Endothelial cell of umbilical vein (primary cell): ENCODE results near the gene B4GALNT4. TPM values are rescaled to one million over a fixed set of nuclear protein-coding genes. Genes with fewer than 3 reads are reported as not detected.

Source experiments
- BruUV-seq: library from RNA; stranded (reverse); fragments of 400-500 nt; replicated peaks from 2 replicates; lab custom pipeline; 2021; lab: Mats Ljungman, UMichigan
- CTCF ChIA-PET: fragments of 300-600, 350-600 bp; sonication (Branson Sonifier 250); formaldehyde crosslinking; loops from one replicate; lab custom pipeline; 2021; ENCODE audit warnings: antibody characterized with exemption, inconsistent platforms; lab: Charles Lee
- POLR2A ChIA-PET: fragments of 300-600, 350-600 bp; sonication (Branson Sonifier 250); formaldehyde crosslinking; loops from one replicate; lab custom pipeline; 2021; ENCODE audit warnings: antibody characterized with exemption, inconsistent platforms; lab: Charles Lee
- DNase-seq: peaks from one replicate; pipeline ENCODE4 v3.0.0-alpha.2; 2011; ENCODE audit warnings: low read depth, low spot score
- FAIRE-seq: peaks from 2 replicates; lab custom pipeline; 2011; peaks lifted over from hg19 to GRCh38; lab: Jason Lieb, UNC
- H2AFZ ChIP-seq: 2 replicates; pipeline ENCODE4 v1.6.0; 2012; ENCODE audit warnings: low read depth, low read length, control low read depth, inconsistent platforms
- H3K27ac ChIP-seq: 2 replicates; pipeline ENCODE4 v1.5.1; 2011; ENCODE audit warnings: low read depth, mild to moderate bottlenecking, control low read depth, low read length, moderate library complexity; ENCODE audit not compliant: insufficient read depth
- H3K27me3 ChIP-seq, 2 experiments: 2 replicates each; pipeline versions ENCODE4 v1.6.0 to v1.6.1; 2011; ENCODE audit warnings: low read length in 2 of 2, mixed read lengths in 1 of 2; ENCODE audit not compliant: control insufficient read depth in 2 of 2, insufficient read depth in 2 of 2
- H3K36me3 ChIP-seq, 2 experiments: 2 replicates in 1 of 2; 3 replicates in 1 of 2; pipeline ENCODE4 v1.5.1; 2011; ENCODE audit warnings: low read length in 2 of 2, mild to moderate bottlenecking in 1 of 2, moderate library complexity in 1 of 2; ENCODE audit not compliant: control insufficient read depth in 2 of 2, insufficient read depth in 2 of 2; ENCODE audit errors: extremely low read depth in 1 of 2
- H3K4me1 ChIP-seq: 3 replicates; pipeline ENCODE4 v1.5.1; 2011; ENCODE audit warnings: mild to moderate bottlenecking, low read length; ENCODE audit not compliant: control insufficient read depth, insufficient read depth; ENCODE audit errors: extremely low read depth
- H3K4me2 ChIP-seq: 2 replicates; pipeline ENCODE4 v1.6.1; 2011; ENCODE audit warnings: low read length, control low read depth, mixed read lengths; ENCODE audit not compliant: insufficient read depth
- H3K4me3 ChIP-seq, 3 experiments: fragments of 200-600 bp in 1 of 3; sonication (generic), shearing (Covaris generic) in 1 of 3; replicated peaks in 1 of 3; 2 replicates each; pipeline ENCODE4 v1.5.1; 2011 to 2016; ENCODE audit warnings: control low read depth in 3 of 3, low read length in 3 of 3, mild to moderate bottlenecking in 2 of 3, inconsistent platforms in 1 of 3, low read depth in 1 of 3, moderate library complexity in 1 of 3; ENCODE audit not compliant: insufficient read depth in 1 of 3
- H3K79me2 ChIP-seq: 2 replicates; pipeline ENCODE4 v1.6.0; 2012; ENCODE audit warnings: low read length, inconsistent platforms; ENCODE audit not compliant: control insufficient read depth, insufficient read depth
- H3K9ac ChIP-seq: replicated peaks from 2 replicates; pipeline ENCODE3; 2011; ENCODE audit warnings: low read length, control low read depth; ENCODE audit not compliant: insufficient read depth; ENCODE audit errors: extremely low read depth
- H3K9me1 ChIP-seq: replicated peaks from 3 replicates; pipeline ENCODE4 v1.6.0; 2011; ENCODE audit warnings: mild to moderate bottlenecking, low read length; ENCODE audit not compliant: control insufficient read depth, insufficient read depth; ENCODE audit errors: extremely low read depth
- H3K9me3 ChIP-seq: replicated peaks from 2 replicates; pipeline ENCODE4 v1.5.1; 2012; ENCODE audit warnings: low read length, inconsistent platforms; ENCODE audit not compliant: control insufficient read depth, insufficient read depth
- H4K20me1 ChIP-seq: replicated peaks from 2 replicates; pipeline ENCODE3; 2011; ENCODE audit warnings: mild to moderate bottlenecking, low read length; ENCODE audit not compliant: control insufficient read depth, insufficient read depth; ENCODE audit errors: extremely low read depth
- EZH2 ChIP-seq: IDR thresholded peaks from 2 replicates; pipeline ENCODE4 v1.6.1; 2012; ENCODE audit warnings: borderline replicate concordance, low read depth, mild to moderate bottlenecking, moderate library complexity, low read length, inconsistent platforms; ENCODE audit not compliant: severe bottlenecking
- FOS ChIP-seq: IDR thresholded peaks from 2 replicates; pipeline ENCODE4 v1.6.1; 2011; ENCODE audit warnings: mild to moderate bottlenecking, low read length, moderate library complexity, borderline replicate concordance; ENCODE audit not compliant: insufficient read depth
- GATA2 ChIP-seq: IDR thresholded peaks from 2 replicates; pipeline ENCODE4 v1.7.0; 2011; ENCODE audit warnings: low read depth, mild to moderate bottlenecking, moderate library complexity, mixed read lengths, low read length; ENCODE audit not compliant: insufficient read length, insufficient read depth
- JUN ChIP-seq: IDR thresholded peaks from 2 replicates; pipeline ENCODE4 v1.6.1; 2011; ENCODE audit warnings: borderline replicate concordance, low read depth; ENCODE audit not compliant: insufficient read length, insufficient read depth
- MYC ChIP-seq: IDR thresholded peaks from one replicate; pipeline ENCODE4 v1.6.1; 2011; ENCODE audit warnings: mild to moderate bottlenecking, low read depth, low read length
- POLR2A ChIP-seq: IDR thresholded peaks from 2 replicates; pipeline ENCODE4 v1.6.1; 2012; ENCODE audit warnings: low read depth, mild to moderate bottlenecking, control low read depth, low read length
- POLR2AphosphoS5 ChIP-seq: IDR thresholded peaks from 2 replicates; pipeline ENCODE4 v1.6.1; 2012; ENCODE audit warnings: low read depth, mild to moderate bottlenecking, control low read depth, low read length, moderate library complexity; ENCODE audit not compliant: insufficient read depth
- dilution Hi-C: fragments of 300-500 bp; cut with MboI; formaldehyde crosslinking; loops from one replicate; pipeline ENCODE4 v1.15.0; 2019; ENCODE audit warnings: low sequenced_read_pairs; ENCODE audit not compliant: extremely low pct_ligation_motif_present
- intact Hi-C: fragments of 100-400 bp; cut with micrococcal nuclease; formaldehyde crosslinking; loops from one replicate; pipeline ENCODE4 v1.10.0; 2022
- polyA plus RNA-seq, 4 experiments: library from polyadenylated mRNA; depleted of rRNA in 3 of 4; stranded (reverse) in 3 of 4; unstranded in 1 of 4; fragments of >200 nt; gene quantifications; 2 replicates each; pipeline versions ENCODE4 v1.2.1 to v1.2.3, GENCODE V29; 2011 to 2012; ENCODE audit warnings: missing spikeins in 1 of 4
- total RNA-seq: library from RNA; stranded (reverse); gene quantifications from 2 replicates; pipeline ENCODE4 v1.2.3, GENCODE V29; 2021
- TF ChIP-seq, protein P1 (sequence below), 2 donors: IDR thresholded peaks; 1 replicate in 1 of 2; 2 replicates in 1 of 2; pipeline ENCODE4 v1.5.1; 2011; ENCODE audit warnings: low read length in 2 of 2, mild to moderate bottlenecking in 2 of 2, moderate library complexity in 2 of 2, control low read depth in 1 of 2, inconsistent platforms in 1 of 2, low read depth in 1 of 2; ENCODE audit not compliant: insufficient read depth in 1 of 2; ENCODE audit errors: extremely low read depth in 1 of 2
- TF ChIP-seq, protein P2 (sequence below): IDR thresholded peaks from 2 replicates; pipeline ENCODE4 v1.6.1; 2011; ENCODE audit not compliant: insufficient read depth, insufficient read length

The B4GALNT4 gene
- total and polyA plus RNA-seq, 2 donors (not counting 3 experiments of a cell fraction or from before 2014, with no cell fraction given): 9.2 to 9.6 TPM

DNA sequence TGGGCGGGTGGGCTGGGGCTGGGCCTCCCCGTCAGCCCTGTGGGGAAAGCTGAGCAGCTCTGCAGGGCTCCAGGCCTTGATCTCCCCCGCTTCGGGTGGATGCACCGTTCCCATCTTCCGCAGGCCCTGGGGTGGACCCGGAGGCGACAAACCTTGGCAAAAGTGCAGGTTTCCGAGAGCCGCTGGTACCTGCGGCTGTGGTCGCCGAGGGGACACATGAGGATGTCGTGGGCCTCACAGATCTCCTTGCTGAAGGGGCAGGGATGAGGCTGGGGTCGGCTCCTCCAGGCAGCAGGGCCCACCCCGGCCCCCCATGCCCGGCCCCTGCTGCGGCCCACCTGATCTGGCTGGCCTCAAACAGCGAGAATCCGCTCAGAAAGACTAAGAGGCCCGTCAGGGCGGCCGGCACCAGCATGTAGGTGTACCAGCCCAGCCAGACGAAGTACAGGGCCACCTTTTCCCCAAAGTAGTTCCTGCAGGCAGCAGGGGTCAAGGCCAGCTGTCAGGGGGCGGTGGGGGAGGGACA lies 60.7 kb downstream of the B4GALNT4 start:
- dilution Hi-C loops: no loop called here
- CTCF ChIA-PET: no interaction called here

More for the DNA sequence above, 60.7 kb downstream of the B4GALNT4 start:
- BruUV-seq: no TSS peak
- no peaks in the 10 kb centered on the region for H3K9me3 ChIP-seq
- no peaks in the 10 kb centered on the region for H3K36me3 ChIP-seq
- no peak overlapping the region for H3K4me2 ChIP-seq
- no peaks in the 10 kb centered on the region for H3K9me1 ChIP-seq
- H3K27ac ChIP-seq: no peak overlapping the region
- H3K4me3 ChIP-seq: no peak overlapping the region
- no peaks in the 10 kb centered on the region for H3K4me1 ChIP-seq
- DNase-seq: no peak
- POLR2A ChIA-PET: no interaction called here
- intact Hi-C loops: no loop called here
- H3K27me3 ChIP-seq: peaks cover 0 to 5% of the 10 kb centered on the region in 2 experiments
- H2AFZ ChIP-seq: no peak overlapping the region
- TF ChIP-seq, protein P1, sequence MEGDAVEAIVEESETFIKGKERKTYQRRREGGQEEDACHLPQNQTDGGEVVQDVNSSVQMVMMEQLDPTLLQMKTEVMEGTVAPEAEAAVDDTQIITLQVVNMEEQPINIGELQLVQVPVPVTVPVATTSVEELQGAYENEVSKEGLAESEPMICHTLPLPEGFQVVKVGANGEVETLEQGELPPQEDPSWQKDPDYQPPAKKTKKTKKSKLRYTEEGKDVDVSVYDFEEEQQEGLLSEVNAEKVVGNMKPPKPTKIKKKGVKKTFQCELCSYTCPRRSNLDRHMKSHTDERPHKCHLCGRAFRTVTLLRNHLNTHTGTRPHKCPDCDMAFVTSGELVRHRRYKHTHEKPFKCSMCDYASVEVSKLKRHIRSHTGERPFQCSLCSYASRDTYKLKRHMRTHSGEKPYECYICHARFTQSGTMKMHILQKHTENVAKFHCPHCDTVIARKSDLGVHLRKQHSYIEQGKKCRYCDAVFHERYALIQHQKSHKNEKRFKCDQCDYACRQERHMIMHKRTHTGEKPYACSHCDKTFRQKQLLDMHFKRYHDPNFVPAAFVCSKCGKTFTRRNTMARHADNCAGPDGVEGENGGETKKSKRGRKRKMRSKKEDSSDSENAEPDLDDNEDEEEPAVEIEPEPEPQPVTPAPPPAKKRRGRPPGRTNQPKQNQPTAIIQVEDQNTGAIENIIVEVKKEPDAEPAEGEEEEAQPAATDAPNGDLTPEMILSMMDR (IDR thresholded peaks at IDR 0.05; ENCODE audit: extremely low read depth in 1 of 2, insufficient read depth in 1 of 2, low read depth in 1 of 2, low read length in 2 of 2): no peak
- no peak for TF ChIP-seq JUN
- no peak for TF ChIP-seq MYC
- no peak for TF ChIP-seq GATA2
- TF ChIP-seq POLR2A: no peak
- TF ChIP-seq POLR2AphosphoS5: no peak
- TF ChIP-seq FOS: no peak
- TF ChIP-seq, protein P2, sequence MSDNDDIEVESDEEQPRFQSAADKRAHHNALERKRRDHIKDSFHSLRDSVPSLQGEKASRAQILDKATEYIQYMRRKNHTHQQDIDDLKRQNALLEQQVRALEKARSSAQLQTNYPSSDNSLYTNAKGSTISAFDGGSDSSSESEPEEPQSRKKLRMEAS: no peak
- no peak for TF ChIP-seq EZH2
- no peak for FAIRE-seq
- no peaks in the 10 kb centered on the region for H3K79me2 ChIP-seq
- no peaks in the 10 kb centered on the region for H4K20me1 ChIP-seq
- H3K9ac ChIP-seq: no peak overlapping the region

Other genes starting within 250 kb of the B4GALNT4 start
- not detected in 2 replicates for gene SCGB1C1, start 176.4 kb upstream of the B4GALNT4 start, total RNA-seq
- gene SCGB1C1, start 176.4 kb upstream of the B4GALNT4 start, polyA plus RNA-seq: not detected in 2 replicates
- 31.0 and 35.5 TPM in 2 replicates for gene BET1L, start 162.1 kb upstream of the B4GALNT4 start, total RNA-seq
- 80.0 and 90.0 TPM in 2 replicates for gene BET1L, start 162.1 kb upstream of the B4GALNT4 start, polyA plus RNA-seq
- gene RIC8A, start 161.8 kb upstream of the B4GALNT4 start, total RNA-seq: 112 and 119 TPM in 2 replicates
- 143 and 165 TPM in 2 replicates for gene RIC8A, start 161.8 kb upstream of the B4GALNT4 start, polyA plus RNA-seq
- 12.0 and 14.9 TPM in 2 replicates for gene SIRT3, start 133.2 kb upstream of the B4GALNT4 start, total RNA-seq
- 17.6 and 18.3 TPM in 2 replicates for gene SIRT3, start 133.2 kb upstream of the B4GALNT4 start, polyA plus RNA-seq
- 168 and 179 TPM in 2 replicates for gene PSMD13, start 132.5 kb upstream of the B4GALNT4 start, total RNA-seq
- 175 and 214 TPM in 2 replicates for gene PSMD13, start 132.5 kb upstream of the B4GALNT4 start, polyA plus RNA-seq
- gene NLRP6, start 91.1 kb upstream of the B4GALNT4 start, total RNA-seq: not detected in 2 replicates
- not detected in 2 replicates for gene NLRP6, start 91.1 kb upstream of the B4GALNT4 start, polyA plus RNA-seq
- gene PGGHG, start 80.4 kb upstream of the B4GALNT4 start, total RNA-seq: 42.4 and 48.1 TPM in 2 replicates
- 31.6 and 37.9 TPM in 2 replicates for gene PGGHG, start 80.4 kb upstream of the B4GALNT4 start, polyA plus RNA-seq
- gene IFITM5, start 70.0 kb upstream of the B4GALNT4 start, total RNA-seq: not detected in 2 replicates
- not detected in 2 replicates for gene IFITM5, start 70.0 kb upstream of the B4GALNT4 start, polyA plus RNA-seq
- 219 and 263 TPM in 2 replicates for gene IFITM2, start 61.7 kb upstream of the B4GALNT4 start, total RNA-seq
- 1,135 and 1,428 TPM in 2 replicates for gene IFITM2, start 61.7 kb upstream of the B4GALNT4 start, polyA plus RNA-seq
- 4.0 and 11.5 TPM in 2 replicates for gene IFITM1, start 55.5 kb upstream of the B4GALNT4 start, total RNA-seq
- 24.6 and 34.1 TPM in 2 replicates for gene IFITM1, start 55.5 kb upstream of the B4GALNT4 start, polyA plus RNA-seq
- 323 and 416 TPM in 2 replicates for gene IFITM3, start 48.6 kb upstream of the B4GALNT4 start, total RNA-seq
- 950 and 1,150 TPM in 2 replicates for gene IFITM3, start 48.6 kb upstream of the B4GALNT4 start, polyA plus RNA-seq
- 0.27 and 0.30 TPM in 2 replicates for gene PKP3, start 24.7 kb downstream of the B4GALNT4 start, total RNA-seq
- 0.33 and 0.59 TPM in 2 replicates for gene PKP3, start 24.7 kb downstream of the B4GALNT4 start, polyA plus RNA-seq
- 51.9 and 52.3 TPM in 2 replicates for gene SIGIRR, start 45.5 kb downstream of the B4GALNT4 start, total RNA-seq
- gene SIGIRR, start 45.5 kb downstream of the B4GALNT4 start, polyA plus RNA-seq: 70.9 and 104 TPM in 2 replicates
- 0.12 TPM in 1 of 2 replicates, not detected in the other for gene ANO9, start 72.5 kb downstream of the B4GALNT4 start, total RNA-seq
- 0.23 and 0.32 TPM in 2 replicates for gene ANO9, start 72.5 kb downstream of the B4GALNT4 start, polyA plus RNA-seq
- gene PTDSS2, start 80.8 kb downstream of the B4GALNT4 start, total RNA-seq: 41.4 and 44.2 TPM in 2 replicates
- gene PTDSS2, start 80.8 kb downstream of the B4GALNT4 start, polyA plus RNA-seq: 46.8 and 60.8 TPM in 2 replicates
- gene RNH1, start 137.7 kb downstream of the B4GALNT4 start, total RNA-seq: 143 and 144 TPM in 2 replicates
- gene RNH1, start 137.7 kb downstream of the B4GALNT4 start, polyA plus RNA-seq: 198 and 276 TPM in 2 replicates
- 103 TPM in 2 replicates for gene HRAS, start 166.1 kb downstream of the B4GALNT4 start, total RNA-seq
- gene HRAS, start 166.1 kb downstream of the B4GALNT4 start, polyA plus RNA-seq: 105 and 109 TPM in 2 replicates
- gene LRRC56, start 168.0 kb downstream of the B4GALNT4 start, total RNA-seq: 0.55 and 0.90 TPM in 2 replicates
- gene LRRC56, start 168.0 kb downstream of the B4GALNT4 start, polyA plus RNA-seq: 0.47 and 0.64 TPM in 2 replicates
- gene LMNTD2, start 191.2 kb downstream of the B4GALNT4 start, total RNA-seq: 1.8 and 2.1 TPM in 2 replicates
- gene LMNTD2, start 191.2 kb downstream of the B4GALNT4 start, polyA plus RNA-seq: 2.6 and 3.9 TPM in 2 replicates
- gene RASSF7, start 191.5 kb downstream of the B4GALNT4 start, total RNA-seq: 12.2 and 14.1 TPM in 2 replicates
- gene RASSF7, start 191.5 kb downstream of the B4GALNT4 start, polyA plus RNA-seq: 19.9 and 27.9 TPM in 2 replicates
- gene PHRF1, start 207.0 kb downstream of the B4GALNT4 start, total RNA-seq: 38.8 and 39.4 TPM in 2 replicates
- gene PHRF1, start 207.0 kb downstream of the B4GALNT4 start, polyA plus RNA-seq: 14.2 and 14.8 TPM in 2 replicates
- gene IRF7, start 246.5 kb downstream of the B4GALNT4 start, total RNA-seq: 12.3 and 14.7 TPM in 2 replicates
- 12.6 and 23.3 TPM in 2 replicates for gene IRF7, start 246.5 kb downstream of the B4GALNT4 start, polyA plus RNA-seq